ENCODE measurements around the gene HLA-DOA.

Gene HLA-DOA

GRCh38 chr6:33018904-33019303, 9.5 kb upstream of the HLA-DOA start:
- Histone ChIP-seq H3K9me2 (replicated peaks; ENCODE audit: insufficient read depth, low read length) (no peaks in the 10 kb centered on the region), H2AFZ (ENCODE audit: low read length) (peak overlapping the region; percentile 61), H3K79me2 (ENCODE audit: low read length) (no peaks in the 10 kb centered on the region), H3K27me3 (replicated peaks; ENCODE audit: insufficient read depth, low read length) (peaks cover 25% of the 10 kb centered on the region; the same call in 1 of the 2 replicates), H3K4me1 (ENCODE audit: low read length) (0 out of 2 replicates have a peak, but pooled peaks cover 4% of the 10 kb centered on the region), H3K36me3 (replicated peaks; ENCODE audit: insufficient read depth, low read length) (no peaks in the 10 kb centered on the region), H3K9me3 (replicated peaks; ENCODE audit: insufficient read depth, low read length) (no peaks in the 10 kb centered on the region), H4K20me1 (ENCODE audit: insufficient read depth, low read length) (no peaks in the 10 kb centered on the region), H3K4me3 (ENCODE audit: low read length) (peak overlapping the region; percentile 41), H3K4me2 (ENCODE audit: low read depth, low read length) (peak overlapping the region; percentile 81), H3K27ac (ENCODE audit: low read length) (no peak overlapping the region), H3F3A (ENCODE audit: insufficient read depth, low read length) (no peaks in the 10 kb centered on the region), H3K9ac (ENCODE audit: low read length) (no peak overlapping the region)
- peak; percentile 56 for DNase-seq
- TF ChIP-seq EZH2phosphoT487 (IDR thresholded peaks at IDR 0.05; ENCODE audit: low read length) (no peak), EZH2 (optimal IDR thresholded peaks at IDR 0.05; ENCODE audit: low read depth, low read length) (no peak), CTCF (IDR thresholded peaks at IDR 0.05; ENCODE audit: low read length) (no peak)

GRCh38 chr6:33018418-33018817, 9.0 kb upstream of the HLA-DOA start:
- Histone ChIP-seq H3K9me2 (replicated peaks; ENCODE audit: insufficient read depth, low read length) (no peaks in the 10 kb centered on the region), H3K4me2 (ENCODE audit: low read depth, low read length) (peak overlapping the region; percentile 81; the same call in 1 of the 2 replicates), H3K9me3 (replicated peaks; ENCODE audit: insufficient read depth, low read length) (no peaks in the 10 kb centered on the region), H3K27ac (ENCODE audit: low read length) (no peak overlapping the region), H3K4me3 (ENCODE audit: low read length) (peak overlapping the region; percentile 41), H3K4me1 (ENCODE audit: low read length) (0 out of 2 replicates have a peak, but pooled peaks cover 4% of the 10 kb centered on the region), H3F3A (ENCODE audit: insufficient read depth, low read length) (no peaks in the 10 kb centered on the region), H3K36me3 (replicated peaks; ENCODE audit: insufficient read depth, low read length) (no peaks in the 10 kb centered on the region), H3K79me2 (ENCODE audit: low read length) (no peaks in the 10 kb centered on the region), H2AFZ (ENCODE audit: low read length) (no peak overlapping the region), H3K9ac (ENCODE audit: low read length) (no peak overlapping the region), H3K27me3 (replicated peaks; ENCODE audit: insufficient read depth, low read length) (peaks cover 29% of the 10 kb centered on the region; the same call in 1 of the 2 replicates), H4K20me1 (ENCODE audit: insufficient read depth, low read length) (no peaks in the 10 kb centered on the region)
- DNase-seq: no peak
- TF ChIP-seq CTCF (IDR thresholded peaks at IDR 0.05; ENCODE audit: low read length) (no peak), EZH2phosphoT487 (IDR thresholded peaks at IDR 0.05; ENCODE audit: low read length) (no peak), EZH2 (optimal IDR thresholded peaks at IDR 0.05; ENCODE audit: low read depth, low read length) (no peak)

- Histone ChIP-seq H3K27me3 (replicated peaks; ENCODE audit: insufficient read depth, low read length) (peaks cover 34% of the 10 kb centered on the region), H3K4me3 (ENCODE audit: low read length) (no peak overlapping the region), H3K4me2 (ENCODE audit: low read depth, low read length) (no peak overlapping the region), H4K20me1 (ENCODE audit: insufficient read depth, low read length) (no peaks in the 10 kb centered on the region), H3K4me1 (ENCODE audit: low read length) (0 out of 2 replicates have a peak, but pooled peaks cover 4% of the 10 kb centered on the region), H3F3A (ENCODE audit: insufficient read depth, low read length) (no peaks in the 10 kb centered on the region), H3K36me3 (replicated peaks; ENCODE audit: insufficient read depth, low read length) (no peaks in the 10 kb centered on the region), H3K27ac (ENCODE audit: low read length) (no peak overlapping the region), H3K9me2 (replicated peaks; ENCODE audit: insufficient read depth, low read length) (no peaks in the 10 kb centered on the region), H3K79me2 (ENCODE audit: low read length) (no peaks in the 10 kb centered on the region), H3K9ac (ENCODE audit: low read length) (no peak overlapping the region), H3K9me3 (replicated peaks; ENCODE audit: insufficient read depth, low read length) (no peaks in the 10 kb centered on the region), H2AFZ (ENCODE audit: low read length) (no peak overlapping the region)
- DNase-seq: no peak
- TF ChIP-seq CTCF (IDR thresholded peaks at IDR 0.05; ENCODE audit: low read length) (no peak), EZH2phosphoT487 (IDR thresholded peaks at IDR 0.05; ENCODE audit: low read length) (no peak), EZH2 (optimal IDR thresholded peaks at IDR 0.05; ENCODE audit: low read depth, low read length) (no peak)
Observed at GRCh38 chr6:33017694-33018353, 8.4 kb upstream of the HLA-DOA start.
